Measurements from ENCODE around the gene ERBB4. TPM values are rescaled to one million over a fixed set of nuclear protein-coding genes. Genes with fewer than 3 reads are reported as not detected.
"Not testable (repeated sequence)": the region's sequence is repeated elsewhere in the genome, so short reads cannot be mapped to it uniquely, and the experiment has no call there.

The ERBB4 gene
- total RNA-seq, 1 donor = 5.8 TPM

DNA sequence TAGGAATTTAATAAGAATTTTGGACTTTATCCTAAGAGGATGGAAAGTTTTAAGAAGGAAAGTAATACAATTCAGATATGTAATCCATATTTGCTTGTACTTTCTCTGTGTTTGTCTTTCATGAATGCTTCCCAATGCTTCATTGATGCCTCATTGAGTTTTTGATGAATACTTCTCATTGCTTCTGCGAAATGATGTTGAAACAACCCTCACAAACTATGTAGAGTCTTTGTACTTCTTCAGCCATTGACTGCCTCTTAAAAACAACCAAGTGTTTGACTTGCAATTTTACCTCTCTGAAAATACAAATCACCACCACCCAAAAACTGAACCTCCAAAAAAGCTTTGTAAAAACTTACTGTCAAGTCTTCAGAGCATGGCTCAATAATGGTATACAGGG is 424.1 kb downstream of the ERBB4 start:
- DNase-seq (ENCODE audit: low read depth) = no peak
- no peak overlapping the region for H3K4me3 ChIP-seq (ENCODE audit: low read depth, low read length)
- TF ChIP-seq, protein P1, sequence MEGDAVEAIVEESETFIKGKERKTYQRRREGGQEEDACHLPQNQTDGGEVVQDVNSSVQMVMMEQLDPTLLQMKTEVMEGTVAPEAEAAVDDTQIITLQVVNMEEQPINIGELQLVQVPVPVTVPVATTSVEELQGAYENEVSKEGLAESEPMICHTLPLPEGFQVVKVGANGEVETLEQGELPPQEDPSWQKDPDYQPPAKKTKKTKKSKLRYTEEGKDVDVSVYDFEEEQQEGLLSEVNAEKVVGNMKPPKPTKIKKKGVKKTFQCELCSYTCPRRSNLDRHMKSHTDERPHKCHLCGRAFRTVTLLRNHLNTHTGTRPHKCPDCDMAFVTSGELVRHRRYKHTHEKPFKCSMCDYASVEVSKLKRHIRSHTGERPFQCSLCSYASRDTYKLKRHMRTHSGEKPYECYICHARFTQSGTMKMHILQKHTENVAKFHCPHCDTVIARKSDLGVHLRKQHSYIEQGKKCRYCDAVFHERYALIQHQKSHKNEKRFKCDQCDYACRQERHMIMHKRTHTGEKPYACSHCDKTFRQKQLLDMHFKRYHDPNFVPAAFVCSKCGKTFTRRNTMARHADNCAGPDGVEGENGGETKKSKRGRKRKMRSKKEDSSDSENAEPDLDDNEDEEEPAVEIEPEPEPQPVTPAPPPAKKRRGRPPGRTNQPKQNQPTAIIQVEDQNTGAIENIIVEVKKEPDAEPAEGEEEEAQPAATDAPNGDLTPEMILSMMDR (IDR thresholded peaks at IDR 0.05; ENCODE audit: insufficient read depth, low read length) = no peak

DNA sequence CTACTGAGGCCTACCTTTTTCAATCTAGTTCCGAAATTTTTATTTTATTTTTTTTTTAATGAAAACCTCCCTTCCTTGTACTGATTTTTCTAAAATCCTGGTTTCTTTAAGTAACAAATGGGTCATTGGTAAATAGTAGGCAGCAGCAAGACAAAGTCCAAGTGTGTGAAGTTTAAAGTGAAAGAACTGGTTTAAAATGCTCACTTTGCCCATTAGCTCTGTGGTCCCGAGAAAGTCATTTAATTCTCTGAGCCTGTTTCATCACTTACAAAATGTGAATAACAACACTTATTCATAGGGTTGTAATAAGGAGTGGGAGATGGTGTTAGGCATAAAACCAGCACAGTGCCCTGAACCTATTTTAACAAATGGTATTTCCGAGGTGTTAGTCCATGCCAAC is 426.2 kb downstream of the ERBB4 start:
- DNase-seq (ENCODE audit: low read depth) = no peak
- H3K4me3 ChIP-seq (ENCODE audit: low read depth, low read length) = no peak overlapping the region
- TF ChIP-seq, protein P1 (IDR thresholded peaks at IDR 0.05; ENCODE audit: insufficient read depth, low read length) = no peak

DNA sequence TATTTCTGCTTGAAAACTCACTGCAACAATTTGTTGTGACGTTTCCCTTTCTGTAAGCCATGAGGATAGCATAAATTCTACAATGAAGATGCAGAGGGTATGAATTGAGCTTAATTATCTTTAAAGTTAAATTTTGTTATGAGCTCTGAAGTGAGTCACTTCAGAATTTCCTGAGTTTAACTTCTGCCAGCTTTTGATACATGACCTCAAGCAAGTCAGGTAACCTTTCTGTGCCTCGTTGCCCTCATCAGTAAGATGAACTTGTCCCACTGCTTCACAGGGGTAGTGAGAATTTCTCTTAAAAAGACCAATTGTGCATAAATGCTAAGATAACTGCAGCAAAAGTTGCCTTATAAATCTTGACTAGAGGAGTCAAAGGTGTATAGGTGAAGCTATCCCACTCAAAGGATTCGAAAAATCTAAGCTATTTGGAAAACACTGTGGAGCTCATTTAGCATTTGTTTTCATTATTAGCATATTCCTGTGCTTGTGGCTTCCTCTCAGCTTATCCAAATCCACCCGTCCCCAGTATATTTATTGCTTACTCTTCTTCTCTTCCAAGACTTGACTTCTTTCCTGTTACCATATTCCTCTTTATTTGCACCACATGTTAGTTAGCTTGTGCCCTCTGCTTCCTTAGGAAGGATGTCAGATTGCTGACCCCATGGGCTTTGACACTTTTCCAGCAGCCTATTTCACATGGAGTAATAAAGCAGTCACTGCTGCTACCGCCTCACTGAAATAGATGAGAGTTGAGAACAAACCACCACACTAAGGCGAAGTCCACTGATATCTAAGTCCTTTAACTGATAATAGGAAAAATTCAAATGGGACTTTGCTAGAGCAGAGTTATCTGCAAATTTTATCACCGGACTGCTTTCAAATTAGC is 428.6 kb downstream of the ERBB4 start:
- TF ChIP-seq, protein P1 (IDR thresholded peaks at IDR 0.05; ENCODE audit: insufficient read depth, low read length) = no peak
- H3K4me3 ChIP-seq (ENCODE audit: low read depth, low read length) = no peak overlapping the region
- DNase-seq (ENCODE audit: low read depth) = no peak

DNA sequence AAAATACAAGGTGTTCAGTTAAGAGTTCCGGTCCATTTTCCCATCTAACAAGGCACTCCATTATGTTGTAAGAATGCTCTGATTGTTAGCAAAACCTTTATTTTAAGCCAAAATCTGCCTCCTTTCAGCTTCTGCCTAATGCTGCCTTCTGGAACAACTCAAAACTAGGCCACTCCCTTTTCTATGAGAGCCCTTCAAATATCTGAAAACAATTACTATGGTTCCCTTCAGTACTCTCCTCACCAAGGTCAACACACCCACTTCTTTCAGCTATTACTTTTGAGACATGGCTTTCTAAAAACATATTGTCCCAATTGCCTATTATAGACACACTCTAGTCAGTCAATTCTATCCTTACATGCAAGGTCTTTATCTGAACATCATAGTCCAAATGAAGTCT is 429.4 kb downstream of the ERBB4 start:
- TF ChIP-seq, protein P1 (IDR thresholded peaks at IDR 0.05; ENCODE audit: insufficient read depth, low read length) = no peak
- no peak overlapping the region for H3K4me3 ChIP-seq (ENCODE audit: low read depth, low read length)
- peak; percentile 9 for DNase-seq (ENCODE audit: low read depth)

DNA sequence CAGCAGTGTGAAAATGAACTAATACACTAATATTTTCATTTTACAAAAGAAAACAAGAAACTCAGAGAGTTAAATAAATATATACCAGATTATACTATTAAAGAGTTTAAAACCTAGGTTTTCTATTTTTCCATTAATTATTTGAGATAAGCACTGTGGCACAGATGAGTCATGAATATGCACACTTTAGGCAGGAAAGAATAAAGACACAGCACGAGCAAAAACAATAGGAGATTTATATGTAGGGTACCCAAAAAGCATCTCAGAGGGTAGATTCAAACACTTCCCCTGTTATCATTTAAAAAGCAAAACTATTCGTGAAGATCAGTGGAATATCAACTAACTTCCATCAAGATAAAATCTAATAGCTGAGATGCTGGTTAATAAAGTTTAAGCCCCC is 430.6 kb downstream of the ERBB4 start:
- no peak overlapping the region for H3K4me3 ChIP-seq (ENCODE audit: low read depth, low read length)
- peak; percentile 0 for DNase-seq (ENCODE audit: low read depth)
- TF ChIP-seq, protein P1 (IDR thresholded peaks at IDR 0.05; ENCODE audit: insufficient read depth, low read length) = no peak

DNA sequence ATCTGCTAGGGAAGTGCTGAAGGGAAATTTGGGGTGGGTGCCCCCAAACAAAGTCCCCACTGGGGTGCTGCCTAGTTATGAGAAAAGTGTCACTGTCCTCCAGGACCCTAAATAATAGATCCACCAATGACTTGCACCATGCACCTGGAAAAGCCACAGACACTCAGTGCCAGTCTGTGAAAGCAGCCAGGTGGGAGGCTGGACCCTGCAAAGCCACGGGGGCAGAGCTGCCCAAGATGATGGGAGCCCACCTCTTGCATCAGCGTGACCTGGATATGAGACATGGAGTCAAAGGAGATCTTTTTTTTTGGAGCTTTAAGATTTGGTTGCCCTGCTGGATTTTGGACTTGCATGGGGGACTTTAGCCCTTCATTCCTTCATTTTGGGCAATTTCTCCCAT is 431.6 kb downstream of the ERBB4 start:
- TF ChIP-seq, protein P1 (IDR thresholded peaks at IDR 0.05; ENCODE audit: insufficient read depth, low read length) = no peak
- H3K4me3 ChIP-seq (ENCODE audit: low read depth, low read length) = no peak overlapping the region
- DNase-seq (ENCODE audit: low read depth) = no peak

DNA sequence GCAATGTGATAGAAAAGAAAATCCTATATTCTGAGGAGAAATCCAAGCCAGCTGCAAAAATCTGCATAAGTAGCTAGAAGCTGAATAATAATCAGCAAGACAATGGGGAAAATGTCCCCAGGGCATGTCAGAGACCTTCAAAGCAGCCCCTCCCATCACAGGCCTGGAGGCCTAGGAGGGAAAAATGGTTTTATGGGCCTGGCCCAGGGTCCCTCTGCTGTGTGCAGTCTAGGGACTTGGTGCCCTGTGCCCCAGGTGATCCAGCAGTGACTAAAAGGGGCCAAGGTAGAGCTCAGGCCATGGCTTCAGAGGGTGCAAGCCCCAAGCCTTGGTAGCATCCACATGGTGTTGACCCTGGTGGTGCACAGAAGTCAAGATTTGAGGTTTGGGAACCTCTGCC is 432.1 kb downstream of the ERBB4 start:
- H3K4me3 ChIP-seq (ENCODE audit: low read depth, low read length); DNase-seq (ENCODE audit: low read depth): not testable (repeated sequence)

Measured in fibroblast of the aortic adventitia (primary cell).